H9 (cell line): Measurements from ENCODE around the gene IL6R. TPM values are rescaled to one million over a fixed set of nuclear protein-coding genes. Genes with fewer than 3 reads are reported as not detected.

ENCODE experiments used
- DNase-seq: peaks from one replicate; pipeline ENCODE4 v3.0.0-alpha.2; 2017
- H2AFZ ChIP-seq: one replicate; pipeline ENCODE4 v1.6.1; 2013; ENCODE audit warnings: mild to moderate bottlenecking, low read length, control low read depth, moderate library complexity
- H2AK5ac ChIP-seq: 2 replicates; pipeline ENCODE4 v1.6.1; 2013; ENCODE audit warnings: low read length, control low read depth, mixed read lengths; ENCODE audit not compliant: insufficient read length
- H2BK120ac ChIP-seq: one replicate; pipeline ENCODE4 v1.6.1; 2013; ENCODE audit warnings: low read depth, mild to moderate bottlenecking, low read length, control low read depth, inconsistent platforms; ENCODE audit not compliant: poor library complexity, severe bottlenecking
- H2BK12ac ChIP-seq: 2 replicates; pipeline ENCODE4 v1.6.1; 2013; ENCODE audit warnings: low read length, control low read depth, mixed read lengths, low read depth; ENCODE audit not compliant: insufficient read length
- H2BK15ac ChIP-seq: 2 replicates; pipeline ENCODE4 v1.6.1; 2013; ENCODE audit warnings: low read depth, low read length, control low read depth
- H2BK20ac ChIP-seq: one replicate; pipeline ENCODE4 v1.6.1; 2013; ENCODE audit warnings: low read depth, mild to moderate bottlenecking, low read length, control low read depth, inconsistent platforms; ENCODE audit not compliant: poor library complexity, severe bottlenecking
- H2BK5ac ChIP-seq: 2 replicates; pipeline ENCODE4 v1.6.1; 2013; ENCODE audit warnings: low read length, control low read depth, mixed read lengths; ENCODE audit not compliant: insufficient read length
- H3K14ac ChIP-seq: 2 replicates; pipeline ENCODE4 v1.6.1; 2013; ENCODE audit warnings: low read length, control low read depth; ENCODE audit not compliant: insufficient read depth
- H3K18ac ChIP-seq: 2 replicates; pipeline ENCODE4 v1.6.1; 2013; ENCODE audit warnings: low read depth, mild to moderate bottlenecking, mixed read lengths, low read length, control low read depth; ENCODE audit not compliant: insufficient read length
- H3K23ac ChIP-seq: 2 replicates; pipeline ENCODE4 v1.6.1; 2013; ENCODE audit warnings: low read length, control low read depth, mixed read lengths, low read depth; ENCODE audit not compliant: insufficient read length
- H3K23me2 ChIP-seq: 2 replicates; pipeline ENCODE4 v1.6.1; 2013; ENCODE audit warnings: low read depth, mild to moderate bottlenecking, mixed read lengths, low read length, control low read depth; ENCODE audit not compliant: insufficient read length, poor library complexity, severe bottlenecking
- H3K27ac ChIP-seq: 2 replicates; pipeline ENCODE4 v1.5.1; 2013; ENCODE audit warnings: low read length, control low read depth, mixed read lengths, low read depth; ENCODE audit not compliant: insufficient read length
- H3K27me3 ChIP-seq: 2 replicates; pipeline ENCODE4 v1.6.1; 2013; ENCODE audit warnings: low read length, control low read depth, inconsistent platforms; ENCODE audit not compliant: insufficient read depth
- H3K4ac ChIP-seq: 2 replicates; pipeline ENCODE4 v1.6.1; 2013; ENCODE audit warnings: low read depth, mild to moderate bottlenecking, control low read depth, inconsistent platforms, low read length, moderate library complexity
- H3K4me1 ChIP-seq: 2 replicates; pipeline ENCODE4 v1.6.1; 2013; ENCODE audit warnings: low read length, control low read depth, inconsistent platforms; ENCODE audit not compliant: insufficient read depth
- H3K4me2 ChIP-seq: 2 replicates; pipeline ENCODE4 v1.6.1; 2013; ENCODE audit warnings: low read length, control low read depth, mixed read lengths; ENCODE audit not compliant: insufficient read length, insufficient read depth
- H3K56ac ChIP-seq: 2 replicates; pipeline ENCODE4 v1.6.1; 2013; ENCODE audit warnings: low read depth, mild to moderate bottlenecking, mixed read lengths, low read length, control low read depth; ENCODE audit not compliant: insufficient read length
- H3K79me1 ChIP-seq: 2 replicates; pipeline ENCODE4 v1.6.1; 2013; ENCODE audit warnings: low read depth, mild to moderate bottlenecking, moderate library complexity, low read length, control low read depth, inconsistent platforms; ENCODE audit not compliant: insufficient read depth, poor library complexity, severe bottlenecking
- H3K79me2 ChIP-seq: 2 replicates; pipeline ENCODE4 v1.6.1; 2013; ENCODE audit warnings: low read length, control low read depth, inconsistent platforms; ENCODE audit not compliant: insufficient read depth
- H3K9ac ChIP-seq: 2 replicates; pipeline ENCODE4 v1.6.1; 2013; ENCODE audit warnings: low read length, control low read depth, mixed read lengths; ENCODE audit not compliant: insufficient read length; ENCODE audit errors: extremely low read depth
- H3K9me3 ChIP-seq: one replicate; pipeline ENCODE4 v1.6.1; 2013; ENCODE audit warnings: low read depth, low read length, inconsistent platforms; ENCODE audit not compliant: control insufficient read depth
- H3T11ph ChIP-seq: one replicate; pipeline ENCODE4 v1.6.1; 2013; ENCODE audit warnings: mild to moderate bottlenecking, low read length, control low read depth, inconsistent platforms
- H4K20me1 ChIP-seq: one replicate; pipeline ENCODE4 v1.6.1; 2013; ENCODE audit not compliant: control insufficient read depth, insufficient read length, insufficient read depth
- H4K5ac ChIP-seq: 2 replicates; pipeline ENCODE4 v1.6.1; 2013; ENCODE audit warnings: low read depth, mild to moderate bottlenecking, mixed read lengths, low read length, control low read depth; ENCODE audit not compliant: insufficient read length
- H4K8ac ChIP-seq: replicated peaks from 2 replicates; pipeline ENCODE4 v1.6.1; 2013; ENCODE audit warnings: low read length, control low read depth, mixed read lengths, low read depth; ENCODE audit not compliant: insufficient read length
- H4K91ac ChIP-seq: 2 replicates; pipeline ENCODE4 v1.6.1; 2013; ENCODE audit warnings: low read depth, mild to moderate bottlenecking, moderate library complexity, mixed read lengths, low read length, control low read depth; ENCODE audit not compliant: insufficient read length
- H3K27ac Mint-ChIP-seq, 3 experiments: 2 replicates in 2 of 3; 3 replicates in 1 of 3; pipeline ENCODE4 v1.8.0; 2020 to 2021; ENCODE audit warnings: mixed read lengths in 3 of 3, mild to moderate bottlenecking in 1 of 3, moderate library complexity in 1 of 3
- H3K27me3 Mint-ChIP-seq: 2 replicates; pipeline ENCODE4 v1.8.0; 2021; ENCODE audit warnings: low read depth, mild to moderate bottlenecking, moderate library complexity, mixed read lengths
- H3K36me3 Mint-ChIP-seq, 3 experiments: 2 replicates in 2 of 3; 3 replicates in 1 of 3; pipeline ENCODE4 v1.8.0; 2020 to 2021; ENCODE audit warnings: low read depth in 3 of 3, mixed read lengths in 3 of 3; ENCODE audit not compliant: insufficient read depth in 1 of 3
- H3K4me1 Mint-ChIP-seq, 2 experiments: 2 replicates each; pipeline ENCODE4 v1.8.0; 2020; ENCODE audit warnings: mixed read lengths in 2 of 2
- H3K4me3 Mint-ChIP-seq, 2 experiments: 2 replicates in 1 of 2; 3 replicates in 1 of 2; pipeline ENCODE4 v1.8.0; 2020 to 2021; ENCODE audit warnings: mild to moderate bottlenecking in 2 of 2, mixed read lengths in 2 of 2, moderate library complexity in 1 of 2
- H3K9me3 Mint-ChIP-seq, 2 experiments: 2 replicates in 1 of 2; 3 replicates in 1 of 2; pipeline ENCODE4 v1.8.0; 2020; ENCODE audit warnings: mild to moderate bottlenecking in 2 of 2, mixed read lengths in 2 of 2, moderate library complexity in 1 of 2
- CTCF ChIP-seq: fragments of 200-600 bp; sonication (generic); conservative IDR thresholded peaks from 3 replicates; pipeline ENCODE4 v1.8.0; 2021; ENCODE audit warnings: antibody characterized with exemption, mild to moderate bottlenecking
- WGBS: extraction: QIAGEN DNeasy Blood & Tissue Kit; methylation state at CpG from one replicate; pipeline ENCODE4 v1.1.7; 2013; ENCODE audit warnings: missing lambda C conversion rate, low lambda C conversion rate, mixed read lengths; ENCODE audit not compliant: insufficient read length; ENCODE audit errors: extremely low coverage; 5-methylcytosine and 5-hydroxymethylcytosine counted together
- total RNA-seq: library from RNA; stranded (reverse); gene quantifications from 2 replicates; pipeline ENCODE4 v1.2.1, GENCODE V29; 2021

The IL6R gene
- total RNA-seq, 1 experiment from 2014 or later: 1.7 TPM

GRCh38 chr1:154423304-154423987 is 18.3 kb downstream of the IL6R start:
- H3K79me2 ChIP-seq: no peaks in the 10 kb centered on the region
- no peak overlapping the region for H3K4me3 Mint-ChIP-seq
- H3K23ac ChIP-seq: no peak overlapping the region
- H4K20me1 ChIP-seq: no peaks in the 10 kb centered on the region
- no peaks in the 10 kb centered on the region; a peak in 1 of 7 replicates for H3K36me3 Mint-ChIP-seq
- H2AFZ ChIP-seq: no peak overlapping the region
- no peak overlapping the region for H3T11ph ChIP-seq
- no peak overlapping the region for H2AK5ac ChIP-seq
- no peaks in the 10 kb centered on the region; a peak in 1 of 5 replicates for H3K9me3 Mint-ChIP-seq
- H4K8ac ChIP-seq: no peak overlapping the region
- H2BK15ac ChIP-seq: no peak overlapping the region
- H3K4ac ChIP-seq: no peak overlapping the region
- H2BK5ac ChIP-seq: no peak overlapping the region
- H3K18ac ChIP-seq: no peak overlapping the region
- H4K91ac ChIP-seq: no peak overlapping the region
- H3K27ac Mint-ChIP-seq: no peak overlapping the region
- no CpG with 5 or more reads among the region's 5 CpGs for WGBS
- H3K4me1 ChIP-seq: no peaks in the 10 kb centered on the region
- no peak overlapping the region for H2BK120ac ChIP-seq
- H3K4me2 ChIP-seq: no peak overlapping the region
- DNase-seq: no peak
- no peak for TF ChIP-seq CTCF
- no peak overlapping the region for H3K56ac ChIP-seq
- peaks cover 25 to 27% of the 10 kb centered on the region in 2 experiments for H3K4me1 Mint-ChIP-seq
- no peaks in the 10 kb centered on the region for H3K27me3 ChIP-seq
- H3K27ac ChIP-seq: no peak overlapping the region
- H3K9ac ChIP-seq: no peak overlapping the region
- no peak overlapping the region for H3K14ac ChIP-seq
- H3K9me3 ChIP-seq: no peaks in the 10 kb centered on the region
- H2BK20ac ChIP-seq: no peak overlapping the region
- no peaks in the 10 kb centered on the region; the same call in 1 of the 2 replicates for H3K27me3 Mint-ChIP-seq
- H3K23me2 ChIP-seq: no peaks in the 10 kb centered on the region
- H2BK12ac ChIP-seq: no peak overlapping the region
- no peak overlapping the region for H4K5ac ChIP-seq
- H3K79me1 ChIP-seq: no peaks in the 10 kb centered on the region
